D721Med (cell line): Measurements from ENCODE around the gene MTOR.

ENCODE experiments used
- DNase-seq: peaks from one replicate; pipeline ENCODE4 v3.0.0; 2011; ENCODE audit warnings: low spot score; ENCODE audit not compliant: insufficient read length
- FAIRE-seq: peaks from 2 replicates; lab custom pipeline; 2011; peaks lifted over from hg19 to GRCh38; lab: Jason Lieb, UNC
- CTCF ChIP-seq: IDR thresholded peaks from 2 replicates; pipeline ENCODE4 v1.5.1; 2012; ENCODE audit warnings: mild to moderate bottlenecking, control low read depth; ENCODE audit not compliant: insufficient read depth; ENCODE audit errors: missing control alignments

The MTOR gene

GRCh38 chr1:11198851-11199594, 63.3 kb downstream of the MTOR start:
- DNase-seq (no peak), FAIRE-seq (no peak)
- no peak for TF ChIP-seq CTCF

DNA sequence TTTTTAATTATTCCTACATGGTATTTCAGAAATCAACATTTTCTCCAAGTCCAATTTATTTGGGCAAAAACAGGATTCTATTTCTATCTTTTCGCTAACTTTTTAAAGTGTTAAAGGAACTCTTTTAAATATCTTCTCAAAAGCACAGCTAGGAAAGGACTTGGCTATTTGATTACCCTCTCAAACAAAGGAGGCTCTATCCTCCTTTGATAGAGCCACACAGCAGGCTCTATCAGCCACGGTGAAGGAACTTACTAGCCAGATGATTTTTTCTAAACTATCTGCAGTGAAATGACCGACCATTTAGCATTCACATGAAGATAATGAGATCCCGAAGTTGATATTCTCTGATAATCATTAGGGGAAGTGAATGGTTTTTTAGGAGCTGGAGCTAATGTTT, 64.1 kb downstream of the MTOR start:
- FAIRE-seq: no peak
- no peak for TF ChIP-seq CTCF
- no peak for DNase-seq

DNA sequence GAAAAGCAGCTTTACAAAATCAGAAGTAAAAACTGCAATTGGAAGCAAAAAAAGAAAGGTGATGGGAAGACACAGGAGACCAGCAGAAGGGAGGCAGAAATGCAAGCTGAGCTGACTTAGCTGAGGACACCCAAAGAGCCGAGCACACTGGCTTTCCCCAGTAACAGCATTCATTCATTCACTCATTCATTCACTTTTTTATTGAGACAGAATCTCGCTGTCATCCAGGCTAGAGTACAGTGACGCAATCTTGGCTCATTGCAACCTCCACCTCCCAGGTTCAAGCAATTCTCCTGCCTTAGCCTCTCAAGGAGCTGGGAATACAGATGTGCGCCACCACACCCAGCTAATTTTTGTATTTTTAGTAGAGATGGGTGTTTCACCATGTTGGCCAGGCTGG, 65.0 kb downstream of the MTOR start:
- FAIRE-seq: no peak
- DNase-seq: no peak
- no peak for TF ChIP-seq CTCF

GRCh38 chr1:11196945-11197344, 65.4 kb downstream of the MTOR start:
- DNase-seq (no peak), FAIRE-seq (no peak)
- no peak for TF ChIP-seq CTCF

- no peak for DNase-seq
- TF ChIP-seq CTCF: no peak
- no peak for FAIRE-seq
Measured at GRCh38 chr1:11194407-11195176, 67.8 kb downstream of the MTOR start.

GRCh38 chr1:11193376-11193775, 69.0 kb downstream of the MTOR start:
- no peak for TF ChIP-seq CTCF
- FAIRE-seq (no peak), DNase-seq (no peak)
